PC-9 (cell line): ENCODE results near the gene LIN37. TPM values are rescaled to one million over a fixed set of nuclear protein-coding genes. Genes with fewer than 3 reads are reported as not detected.

Experiments used
- BruUV-seq: library from RNA; stranded (reverse); fragments of 400-500 nt; replicated peaks from 2 replicates; lab custom pipeline; 2021; lab: Mats Ljungman, UMichigan
- CTCF ChIA-PET: fragments of 300-600 bp; sonication (Branson Sonifier 250); formaldehyde crosslinking; loops from one replicate; lab custom pipeline; 2022; ENCODE audit warnings: antibody characterized with exemption; lab: Charles Lee
- POLR2A ChIA-PET: fragments of 300-600 bp; sonication (Branson Sonifier 250); formaldehyde crosslinking; loops from one replicate; lab custom pipeline; 2022; ENCODE audit warnings: antibody characterized with exemption; ENCODE audit not compliant: unreplicated experiment; lab: Charles Lee
- DNase-seq, 2 experiments: peaks; one replicate each; pipeline versions ENCODE4 v3.0.0 to v3.0.0-alpha.2; 2015 to 2022; ENCODE audit warnings: mixed read lengths in 1 of 2
- H2AFZ ChIP-seq: fragments of 200-600 bp; sonication (generic); 2 replicates; pipeline ENCODE4 v1.8.1; 2017; ENCODE audit warnings: antibody characterized with exemption
- H3F3A ChIP-seq: fragments of 200-600 bp; sonication (generic); 2 replicates; pipeline ENCODE4 v1.8.1; 2017; ENCODE audit warnings: antibody characterized with exemption, mild to moderate bottlenecking, low read depth; ENCODE audit not compliant: insufficient read depth
- H3K27ac ChIP-seq: fragments of 200-600 bp; sonication (generic); 2 replicates; pipeline ENCODE4 v1.6.1; 2016; ENCODE audit warnings: mixed run types
- H3K27me3 ChIP-seq: fragments of 200-600 bp; sonication (generic); 2 replicates; pipeline ENCODE4 v1.6.1; 2016; ENCODE audit warnings: low read depth, mixed run types; ENCODE audit not compliant: insufficient read depth
- H3K36me3 ChIP-seq: fragments of 200-600 bp; sonication (generic); 2 replicates; pipeline ENCODE4 v1.6.1; 2016; ENCODE audit warnings: low read depth, mixed run types
- H3K4me1 ChIP-seq: fragments of 200-600 bp; sonication (generic); replicated peaks from 2 replicates; pipeline ENCODE4 v1.6.1; 2016; ENCODE audit warnings: mixed run types; ENCODE audit not compliant: insufficient read depth
- H3K4me2 ChIP-seq: fragments of 200-600 bp; sonication (generic); 2 replicates; pipeline ENCODE4 v1.6.1; 2017; ENCODE audit warnings: mixed run types
- H3K4me3 ChIP-seq: fragments of 200-600 bp; sonication (generic); 2 replicates; pipeline ENCODE4 v1.6.1; 2016; ENCODE audit warnings: mixed run types
- H3K79me2 ChIP-seq: fragments of 200-600 bp; sonication (generic); 2 replicates; pipeline ENCODE4 v1.6.1; 2017; ENCODE audit warnings: low read depth, mixed run types
- H3K9me2 ChIP-seq: fragments of 200-600 bp; sonication (generic); 2 replicates; pipeline ENCODE4 v1.8.1; 2017; ENCODE audit warnings: mild to moderate bottlenecking; ENCODE audit not compliant: insufficient read depth
- H3K9me3 ChIP-seq: fragments of 200-600 bp; sonication (generic); 2 replicates; pipeline ENCODE4 v1.8.1; 2016; ENCODE audit warnings: low read depth; ENCODE audit not compliant: insufficient read depth
- H4K20me1 ChIP-seq: fragments of 200-600 bp; sonication (generic); 2 replicates; pipeline ENCODE4 v1.8.1; 2017; ENCODE audit not compliant: insufficient read depth
- EZH2 ChIP-seq: fragments of 200-600 bp; sonication (generic); IDR thresholded peaks from 2 replicates; pipeline ENCODE4 v1.8.0; 2017; ENCODE audit warnings: antibody characterized with exemption, low read depth
- intact Hi-C: fragments of 100-400 bp; cut with micrococcal nuclease; formaldehyde crosslinking; loops from one replicate; pipeline ENCODE4 v1.10.0; 2022; ENCODE audit not compliant: unreplicated experiment
- total RNA-seq: library from RNA; stranded (reverse); gene quantifications from 2 replicates; pipeline ENCODE4 v1.2.3, GENCODE V29; 2021
- TF ChIP-seq, protein P1 (sequence below): fragments of 200-600 bp; sonication (generic); conservative IDR thresholded peaks from 2 replicates; pipeline ENCODE4 v1.6.1; 2017; ENCODE audit warnings: mixed run types, antibody characterized with exemption, mild to moderate bottlenecking, moderate library complexity

The LIN37 gene
- total RNA-seq, 1 experiment from 2014 or later: 17.0 TPM

DNA sequence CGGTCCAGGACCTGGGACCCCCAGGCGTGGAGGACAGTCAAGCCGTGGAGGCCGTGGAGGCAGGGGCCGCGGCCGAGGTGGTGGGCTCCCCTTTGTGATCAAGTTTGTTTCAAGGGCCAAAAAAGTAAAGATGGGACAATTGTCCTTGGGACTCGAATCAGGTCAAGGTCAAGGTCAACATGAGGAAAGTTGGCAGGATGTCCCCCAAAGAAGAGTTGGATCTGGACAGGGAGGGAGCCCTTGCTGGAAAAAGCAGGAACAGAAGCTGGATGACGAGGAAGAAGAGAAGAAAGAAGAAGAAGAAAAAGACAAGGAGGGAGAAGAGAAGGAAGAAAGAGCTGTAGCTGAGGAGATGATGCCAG is 28.2 kb upstream of the LIN37 start:
- ChIA-PET CTCF (no interaction called here), POLR2A (no interaction called here)
- Histone ChIP-seq H3K36me3 (no peaks in the 10 kb centered on the region), H3K9me3 (no peaks in the 10 kb centered on the region), H3K4me1 (peaks cover 15% of the 10 kb centered on the region), H3K4me2 (no peak overlapping the region), H2AFZ (no peak overlapping the region), H3K27me3 (no peaks in the 10 kb centered on the region), H3K79me2 (peaks cover 28% of the 10 kb centered on the region), H3K4me3 (no peak overlapping the region), H4K20me1 (peaks cover 14% of the 10 kb centered on the region), H3K9me2 (no peaks in the 10 kb centered on the region), H3K27ac (no peak overlapping the region), H3F3A (peaks cover 6% of the 10 kb centered on the region; the same call in 1 of the 2 replicates)
- BruUV-seq: no TSS peak
- intact Hi-C loops: no loop called here
- no peak for TF ChIP-seq EZH2
- TF ChIP-seq, protein P1, sequence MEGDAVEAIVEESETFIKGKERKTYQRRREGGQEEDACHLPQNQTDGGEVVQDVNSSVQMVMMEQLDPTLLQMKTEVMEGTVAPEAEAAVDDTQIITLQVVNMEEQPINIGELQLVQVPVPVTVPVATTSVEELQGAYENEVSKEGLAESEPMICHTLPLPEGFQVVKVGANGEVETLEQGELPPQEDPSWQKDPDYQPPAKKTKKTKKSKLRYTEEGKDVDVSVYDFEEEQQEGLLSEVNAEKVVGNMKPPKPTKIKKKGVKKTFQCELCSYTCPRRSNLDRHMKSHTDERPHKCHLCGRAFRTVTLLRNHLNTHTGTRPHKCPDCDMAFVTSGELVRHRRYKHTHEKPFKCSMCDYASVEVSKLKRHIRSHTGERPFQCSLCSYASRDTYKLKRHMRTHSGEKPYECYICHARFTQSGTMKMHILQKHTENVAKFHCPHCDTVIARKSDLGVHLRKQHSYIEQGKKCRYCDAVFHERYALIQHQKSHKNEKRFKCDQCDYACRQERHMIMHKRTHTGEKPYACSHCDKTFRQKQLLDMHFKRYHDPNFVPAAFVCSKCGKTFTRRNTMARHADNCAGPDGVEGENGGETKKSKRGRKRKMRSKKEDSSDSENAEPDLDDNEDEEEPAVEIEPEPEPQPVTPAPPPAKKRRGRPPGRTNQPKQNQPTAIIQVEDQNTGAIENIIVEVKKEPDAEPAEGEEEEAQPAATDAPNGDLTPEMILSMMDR: no peak
- no peak for DNase-seq

DNA sequence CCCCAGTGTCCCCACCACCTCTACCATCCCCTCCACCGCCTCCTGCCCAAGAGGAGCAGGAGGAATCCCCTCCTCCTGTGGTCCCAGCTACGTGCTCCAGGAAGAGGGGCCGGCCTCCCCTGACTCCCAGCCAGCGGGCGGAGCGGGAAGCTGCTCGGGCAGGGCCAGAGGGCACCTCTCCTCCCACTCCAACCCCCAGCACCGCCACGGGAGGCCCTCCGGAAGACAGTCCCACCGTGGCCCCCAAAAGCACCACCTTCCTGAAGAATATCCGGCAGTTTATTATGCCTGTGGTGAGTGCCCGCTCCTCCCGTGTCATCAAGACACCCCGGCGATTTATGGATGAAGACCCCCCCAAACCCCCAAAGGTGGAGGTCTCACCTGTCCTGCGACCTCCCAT is 27.7 kb upstream of the LIN37 start:
- TF ChIP-seq, protein P1: no peak
- no peak for TF ChIP-seq EZH2
- Histone ChIP-seq H3K27ac (no peak overlapping the region), H3K4me2 (no peak overlapping the region), H3F3A (peaks cover 6% of the 10 kb centered on the region; the same call in 1 of the 2 replicates), H4K20me1 (peaks cover 14% of the 10 kb centered on the region), H3K27me3 (no peaks in the 10 kb centered on the region), H3K9me2 (no peaks in the 10 kb centered on the region), H3K9me3 (no peaks in the 10 kb centered on the region), H3K79me2 (peaks cover 23% of the 10 kb centered on the region), H3K36me3 (no peaks in the 10 kb centered on the region), H3K4me1 (peaks cover 10% of the 10 kb centered on the region), H2AFZ (no peak overlapping the region), H3K4me3 (no peak overlapping the region)
- no TSS peak for BruUV-seq
- ChIA-PET POLR2A (no interaction called here), CTCF (no interaction called here)
- no peak for DNase-seq
- intact Hi-C loops: no loop called here

DNA sequence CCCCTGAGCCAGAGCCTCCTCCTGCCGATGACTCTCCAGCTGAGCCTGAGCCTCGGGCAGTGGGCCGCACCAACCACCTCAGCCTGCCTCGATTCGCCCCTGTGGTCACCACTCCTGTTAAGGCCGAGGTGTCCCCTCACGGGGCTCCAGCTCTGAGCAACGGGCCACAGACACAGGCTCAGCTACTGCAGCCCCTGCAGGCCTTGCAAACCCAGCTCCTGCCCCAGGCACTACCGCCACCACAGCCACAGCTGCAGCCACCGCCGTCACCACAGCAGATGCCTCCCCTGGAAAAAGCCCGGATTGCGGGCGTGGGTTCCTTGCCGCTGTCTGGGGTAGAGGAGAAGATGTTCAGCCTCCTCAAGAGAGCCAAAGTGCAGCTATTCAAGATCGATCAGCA is 27.0 kb upstream of the LIN37 start:
- BruUV-seq: no TSS peak
- Histone ChIP-seq H3K4me2 (no peak overlapping the region), H2AFZ (no peak overlapping the region), H3F3A (peaks cover 5% of the 10 kb centered on the region; the same call in 1 of the 2 replicates), H3K36me3 (no peaks in the 10 kb centered on the region), H3K4me3 (no peak overlapping the region), H3K9me2 (no peaks in the 10 kb centered on the region), H3K27ac (no peak overlapping the region), H3K9me3 (no peaks in the 10 kb centered on the region), H3K4me1 (peaks cover 6% of the 10 kb centered on the region), H4K20me1 (peaks cover 14% of the 10 kb centered on the region), H3K79me2 (peaks cover 22% of the 10 kb centered on the region), H3K27me3 (no peaks in the 10 kb centered on the region)
- no peak for DNase-seq
- intact Hi-C loops: no loop called here
- ChIA-PET POLR2A (no interaction called here), CTCF (no interaction called here)
- no peak for TF ChIP-seq EZH2
- TF ChIP-seq, protein P1: no peak
